ENCODE data around the gene MAP3K1.

MAP3K1 gene

GRCh38 chr5:56822981-56823380, 7.6 kb downstream of the MAP3K1 start:
- Histone ChIP-seq H3K14ac (ENCODE audit: low read length in 2 of 2) (no peak overlapping the region), H3K4me1 (ENCODE audit: control insufficient read depth, insufficient read depth, low read depth, low read length) (peaks cover 13% of the 10 kb centered on the region), H3K4me3 (ENCODE audit: insufficient read depth in 1 of 2, low read depth in 1 of 2, low read length in 2 of 2) (no peak overlapping the region), H2AK5ac (ENCODE audit: low read length, severe bottlenecking) (peak overlapping the region; percentile 78), H3K4me2 (ENCODE audit: low read length, poor library complexity, severe bottlenecking) (no peak overlapping the region), H3K27ac (ENCODE audit: low read length, poor library complexity, severe bottlenecking) (no peak overlapping the region), H3K23ac (ENCODE audit: low read length in 2 of 2) (no peak overlapping the region), H4K8ac (ENCODE audit: low read length) (no peak overlapping the region), H3K9me3 (ENCODE audit: control insufficient read depth, low read length) (no peaks in the 10 kb centered on the region), H3K9ac (ENCODE audit: low read length) (no peak overlapping the region), H2BK120ac (ENCODE audit: low read depth, low read length) (no peak overlapping the region), H4K91ac (ENCODE audit: low read length) (no peak overlapping the region), H3K18ac (ENCODE audit: low read depth in 1 of 2, low read length in 2 of 2) (peak overlapping the region in 1 of 2 experiments; percentile 37), H3K79me1 (replicated peaks; ENCODE audit: low read length, poor library complexity, severe bottlenecking) (peaks cover 6% of the 10 kb centered on the region), H2BK5ac (ENCODE audit: low read depth, low read length, poor library complexity, severe bottlenecking) (no peak overlapping the region), H3K27me3 (ENCODE audit: control insufficient read depth in 1 of 2, insufficient read depth in 1 of 2, low read length in 2 of 2) (no peaks in the 10 kb centered on the region), H3K36me3 (ENCODE audit: control insufficient read depth in 1 of 2, insufficient read depth in 2 of 2, low read depth in 1 of 2, low read length in 2 of 2) (peaks cover 0 to 3% of the 10 kb centered on the region in 2 experiments), H3K4ac (ENCODE audit: low read depth in 1 of 2, low read length in 2 of 2) (no peak overlapping the region), H2BK15ac (ENCODE audit: low read depth, poor library complexity, severe bottlenecking) (no peak overlapping the region), H2BK12ac (ENCODE audit: low read length in 2 of 2) (peak overlapping the region in 1 of 2 experiments; percentile 37), H2AFZ (ENCODE audit: low read depth, low read length) (no peak overlapping the region)
- 86% methylated on average over 5 of the region's 6 CpGs for WGBS
- DNase-seq: no peak

DNA sequence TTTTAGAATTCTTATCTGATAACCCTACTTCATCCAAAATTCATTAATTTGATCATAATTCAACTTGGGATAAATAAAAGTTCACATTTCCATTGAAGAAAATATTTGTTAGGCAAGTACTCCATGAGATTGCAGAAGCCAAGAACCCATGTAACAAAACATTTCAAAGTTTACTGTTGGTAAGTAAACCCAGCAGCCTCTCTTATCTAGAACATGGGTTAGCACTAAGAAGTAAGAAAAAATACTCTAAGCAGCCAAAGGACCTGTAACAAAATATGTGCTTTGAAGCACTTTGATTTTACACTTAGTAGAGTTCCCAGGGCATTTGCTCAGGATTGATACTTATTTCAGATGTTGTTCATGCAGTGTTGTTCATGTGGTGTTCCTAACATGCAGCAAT, 8.7 kb downstream of the MAP3K1 start:
- peak overlapping the region in 1 of 2 experiments; percentile 57 for H3K18ac ChIP-seq (ENCODE audit: low read depth in 1 of 2, low read length in 2 of 2)
- no peak overlapping the region for H2AFZ ChIP-seq (ENCODE audit: low read depth, low read length)
- peaks cover 6% of the 10 kb centered on the region for H3K79me1 ChIP-seq (replicated peaks; ENCODE audit: low read length, poor library complexity, severe bottlenecking)
- no peak overlapping the region for H2BK5ac ChIP-seq (ENCODE audit: low read depth, low read length, poor library complexity, severe bottlenecking)
- H3K9ac ChIP-seq (ENCODE audit: low read length): no peak overlapping the region
- H3K4me2 ChIP-seq (ENCODE audit: low read length, poor library complexity, severe bottlenecking): no peak overlapping the region
- no peak overlapping the region for H3K4me3 ChIP-seq (ENCODE audit: insufficient read depth in 1 of 2, low read depth in 1 of 2, low read length in 2 of 2)
- H4K8ac ChIP-seq (ENCODE audit: low read length): no peak overlapping the region
- no peaks in the 10 kb centered on the region for H3K27me3 ChIP-seq (ENCODE audit: control insufficient read depth in 1 of 2, insufficient read depth in 1 of 2, low read length in 2 of 2)
- no peak overlapping the region for H2BK12ac ChIP-seq (ENCODE audit: low read length in 2 of 2)
- H3K36me3 ChIP-seq (ENCODE audit: control insufficient read depth in 1 of 2, insufficient read depth in 2 of 2, low read depth in 1 of 2, low read length in 2 of 2): peaks cover 0 to 3% of the 10 kb centered on the region in 2 experiments
- no peak overlapping the region for H3K4ac ChIP-seq (ENCODE audit: low read depth in 1 of 2, low read length in 2 of 2)
- H2BK15ac ChIP-seq (ENCODE audit: low read depth, poor library complexity, severe bottlenecking): no peak overlapping the region
- H3K9me3 ChIP-seq (ENCODE audit: control insufficient read depth, low read length): no peaks in the 10 kb centered on the region
- DNase-seq: no peak
- H2AK5ac ChIP-seq (ENCODE audit: low read length, severe bottlenecking): no peak overlapping the region
- no peak overlapping the region for H2BK120ac ChIP-seq (ENCODE audit: low read depth, low read length)
- peaks cover 14% of the 10 kb centered on the region for H3K4me1 ChIP-seq (ENCODE audit: control insufficient read depth, insufficient read depth, low read depth, low read length)
- H3K23ac ChIP-seq (ENCODE audit: low read length in 2 of 2): peak overlapping the region in 1 of 2 experiments; percentile 91
- no peak overlapping the region for H3K27ac ChIP-seq (ENCODE audit: low read length, poor library complexity, severe bottlenecking)
- H3K14ac ChIP-seq (ENCODE audit: low read length in 2 of 2): peak overlapping the region in 1 of 2 experiments; percentile 64
- no peak overlapping the region for H4K91ac ChIP-seq (ENCODE audit: low read length)

- no peak overlapping the region for H2BK120ac ChIP-seq (ENCODE audit: low read depth, low read length)
- 86% methylated on average over 3 of the region's 3 CpGs for WGBS
- H3K4me1 ChIP-seq (ENCODE audit: control insufficient read depth, insufficient read depth, low read depth, low read length): peaks cover 17% of the 10 kb centered on the region
- H3K9ac ChIP-seq (ENCODE audit: low read length): no peak overlapping the region
- no peak overlapping the region for H3K14ac ChIP-seq (ENCODE audit: low read length in 2 of 2)
- no peak overlapping the region for H3K27ac ChIP-seq (ENCODE audit: low read length, poor library complexity, severe bottlenecking)
- peaks cover 0 to 3% of the 10 kb centered on the region in 2 experiments for H3K36me3 ChIP-seq (ENCODE audit: control insufficient read depth in 1 of 2, insufficient read depth in 2 of 2, low read depth in 1 of 2, low read length in 2 of 2)
- H4K91ac ChIP-seq (ENCODE audit: low read length): no peak overlapping the region
- H3K23ac ChIP-seq (ENCODE audit: low read length in 2 of 2): no peak overlapping the region
- DNase-seq: no peak
- H3K79me1 ChIP-seq (replicated peaks; ENCODE audit: low read length, poor library complexity, severe bottlenecking): peaks cover 6% of the 10 kb centered on the region
- H3K4me2 ChIP-seq (ENCODE audit: low read length, poor library complexity, severe bottlenecking): no peak overlapping the region
- no peaks in the 10 kb centered on the region for H3K9me3 ChIP-seq (ENCODE audit: control insufficient read depth, low read length)
- no peaks in the 10 kb centered on the region for H3K27me3 ChIP-seq (ENCODE audit: control insufficient read depth in 1 of 2, insufficient read depth in 1 of 2, low read length in 2 of 2)
- H3K18ac ChIP-seq (ENCODE audit: low read depth in 1 of 2, low read length in 2 of 2): no peak overlapping the region
- H2AFZ ChIP-seq (ENCODE audit: low read depth, low read length): no peak overlapping the region
- H2BK12ac ChIP-seq (ENCODE audit: low read length in 2 of 2): no peak overlapping the region
- H2BK5ac ChIP-seq (ENCODE audit: low read depth, low read length, poor library complexity, severe bottlenecking): no peak overlapping the region
- no peak overlapping the region for H2AK5ac ChIP-seq (ENCODE audit: low read length, severe bottlenecking)
- H3K4me3 ChIP-seq (ENCODE audit: insufficient read depth in 1 of 2, low read depth in 1 of 2, low read length in 2 of 2): no peak overlapping the region
- H4K8ac ChIP-seq (ENCODE audit: low read length): no peak overlapping the region
- H3K4ac ChIP-seq (ENCODE audit: low read depth in 1 of 2, low read length in 2 of 2): no peak overlapping the region
- H2BK15ac ChIP-seq (ENCODE audit: low read depth, poor library complexity, severe bottlenecking): no peak overlapping the region
Observed at GRCh38 chr5:56825222-56825824, 10.0 kb downstream of the MAP3K1 start.

GRCh38 chr5:56827049-56827448, 11.7 kb downstream of the MAP3K1 start:
- Histone ChIP-seq H3K18ac (ENCODE audit: low read depth in 1 of 2, low read length in 2 of 2) (no peak overlapping the region), H3K4me3 (ENCODE audit: insufficient read depth in 1 of 2, low read depth in 1 of 2, low read length in 2 of 2) (no peak overlapping the region), H3K27me3 (ENCODE audit: control insufficient read depth in 1 of 2, insufficient read depth in 1 of 2, low read length in 2 of 2) (no peaks in the 10 kb centered on the region), H2BK12ac (ENCODE audit: low read length in 2 of 2) (no peak overlapping the region), H2BK120ac (ENCODE audit: low read depth, low read length) (no peak overlapping the region), H3K36me3 (ENCODE audit: control insufficient read depth in 1 of 2, insufficient read depth in 2 of 2, low read depth in 1 of 2, low read length in 2 of 2) (peaks cover 0 to 3% of the 10 kb centered on the region in 2 experiments), H3K14ac (ENCODE audit: low read length in 2 of 2) (no peak overlapping the region), H3K27ac (ENCODE audit: low read length, poor library complexity, severe bottlenecking) (no peak overlapping the region), H3K9me3 (ENCODE audit: control insufficient read depth, low read length) (no peaks in the 10 kb centered on the region), H4K91ac (ENCODE audit: low read length) (no peak overlapping the region), H3K4me2 (ENCODE audit: low read length, poor library complexity, severe bottlenecking) (no peak overlapping the region), H2BK15ac (ENCODE audit: low read depth, poor library complexity, severe bottlenecking) (no peak overlapping the region), H2AFZ (ENCODE audit: low read depth, low read length) (no peak overlapping the region), H2AK5ac (ENCODE audit: low read length, severe bottlenecking) (no peak overlapping the region), H3K79me1 (replicated peaks; ENCODE audit: low read length, poor library complexity, severe bottlenecking) (peaks cover 6% of the 10 kb centered on the region), H4K8ac (ENCODE audit: low read length) (no peak overlapping the region), H3K9ac (ENCODE audit: low read length) (no peak overlapping the region), H3K4me1 (ENCODE audit: control insufficient read depth, insufficient read depth, low read depth, low read length) (peaks cover 19% of the 10 kb centered on the region), H3K23ac (ENCODE audit: low read length in 2 of 2) (no peak overlapping the region), H2BK5ac (ENCODE audit: low read depth, low read length, poor library complexity, severe bottlenecking) (no peak overlapping the region), H3K4ac (ENCODE audit: low read depth in 1 of 2, low read length in 2 of 2) (peak overlapping the region in 1 of 2 experiments; percentile 33)
- DNase-seq: no peak
- WGBS: 66% methylated on average over 5 of the region's 5 CpGs
